NCI-H345 treated with DMSO at 0.1 percent for 48 hours (cell line): ENCODE measurements around the gene SFMBT1.

Experiments
- DNase-seq: peaks from one replicate; lab custom pipeline; 2025; ENCODE audit not compliant: unreplicated experiment; lab: John Stamatoyannopoulos, UW

Gene SFMBT1

DNA sequence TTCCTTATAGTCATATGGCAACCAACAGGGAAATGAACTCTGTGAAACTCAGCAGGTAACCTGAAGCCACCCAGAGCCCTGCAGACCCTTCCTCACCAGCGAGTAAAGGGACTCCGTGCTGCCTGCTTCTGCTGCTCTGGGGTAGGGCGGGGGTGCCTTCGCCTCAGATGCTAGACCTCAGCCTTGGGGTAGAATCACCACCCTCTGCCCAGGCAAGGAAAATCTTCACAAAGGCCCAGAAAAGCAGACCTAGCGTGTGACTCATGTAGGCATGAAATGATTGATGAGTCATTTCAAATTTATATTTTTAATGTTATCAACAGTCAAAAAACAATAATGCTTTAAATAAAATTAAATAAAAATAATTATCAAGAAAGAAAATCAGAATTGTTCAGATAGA is 155.1 kb downstream of the SFMBT1 start:
- no peak for DNase-seq

DNA sequence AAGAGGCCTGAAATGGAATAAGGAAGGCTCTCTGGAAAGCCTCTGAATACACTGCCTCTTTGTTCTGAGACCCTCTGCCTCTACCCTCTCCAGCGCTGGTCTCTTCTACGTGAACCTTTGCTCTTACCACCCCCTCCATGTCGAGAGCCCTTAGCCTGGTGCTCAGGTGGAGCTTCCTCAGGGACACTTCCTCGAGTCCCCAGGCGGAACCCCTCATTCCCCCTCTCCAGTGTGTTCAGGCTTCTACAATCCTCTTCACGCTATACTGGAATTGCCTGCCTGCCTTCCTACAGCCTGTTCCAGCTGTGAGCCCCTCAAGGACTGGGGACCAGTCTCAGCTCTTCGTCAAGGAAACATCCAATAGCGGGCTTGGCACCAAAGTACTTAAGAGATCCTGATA is 156.0 kb downstream of the SFMBT1 start:
- DNase-seq: no peak

DNA sequence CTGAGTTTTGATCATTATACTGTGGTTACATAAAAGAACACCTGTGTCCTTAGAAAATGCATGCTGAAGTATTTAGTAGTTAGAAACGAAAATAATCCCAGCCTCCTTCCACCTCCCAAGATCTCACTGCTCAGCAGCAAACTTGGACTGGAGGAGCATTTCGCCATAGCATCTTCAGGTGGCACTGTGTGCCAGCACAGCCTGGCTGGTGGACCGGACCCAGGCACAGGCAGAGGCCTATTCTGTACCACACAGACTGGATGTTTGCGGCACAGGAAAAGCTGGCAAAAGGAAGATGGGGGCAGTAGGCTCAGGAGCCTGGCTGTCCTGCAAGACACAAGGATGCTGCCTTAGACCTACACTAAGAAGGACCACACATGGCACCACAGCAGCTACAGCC is 158.7 kb downstream of the SFMBT1 start:
- no peak for DNase-seq

DNA sequence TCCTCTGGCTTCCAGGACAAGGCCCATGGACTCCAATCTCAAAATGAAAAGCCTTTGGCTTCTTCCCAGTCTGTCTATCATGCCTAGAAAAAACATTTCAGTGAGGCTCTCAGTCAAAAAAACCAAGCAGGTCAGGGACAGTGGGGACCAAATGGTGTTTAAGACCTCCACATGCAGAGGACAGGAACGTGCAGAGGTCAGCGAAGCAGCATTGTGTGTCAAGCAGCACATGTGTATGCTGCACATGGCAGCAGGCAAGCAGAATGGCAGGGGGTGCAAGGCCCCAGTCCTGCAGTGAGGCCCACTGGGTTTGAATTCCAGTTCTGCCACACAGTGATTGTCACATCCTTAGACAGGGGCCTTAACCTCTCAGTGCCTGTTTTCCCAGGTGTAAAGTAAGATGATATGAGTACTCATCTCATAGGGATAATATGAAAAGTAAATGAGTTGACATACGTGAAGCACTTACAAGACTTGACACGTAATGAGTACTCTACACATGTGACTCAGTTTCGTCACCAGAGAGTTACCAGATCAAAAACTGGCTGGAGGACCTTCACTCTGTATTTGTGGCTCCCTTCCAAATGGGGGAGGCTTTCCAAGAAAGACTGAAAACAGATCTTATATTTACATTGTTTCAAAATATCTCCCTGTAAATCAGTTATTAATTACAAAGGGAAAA is 159.7 kb downstream of the SFMBT1 start:
- DNase-seq: no peak

DNA sequence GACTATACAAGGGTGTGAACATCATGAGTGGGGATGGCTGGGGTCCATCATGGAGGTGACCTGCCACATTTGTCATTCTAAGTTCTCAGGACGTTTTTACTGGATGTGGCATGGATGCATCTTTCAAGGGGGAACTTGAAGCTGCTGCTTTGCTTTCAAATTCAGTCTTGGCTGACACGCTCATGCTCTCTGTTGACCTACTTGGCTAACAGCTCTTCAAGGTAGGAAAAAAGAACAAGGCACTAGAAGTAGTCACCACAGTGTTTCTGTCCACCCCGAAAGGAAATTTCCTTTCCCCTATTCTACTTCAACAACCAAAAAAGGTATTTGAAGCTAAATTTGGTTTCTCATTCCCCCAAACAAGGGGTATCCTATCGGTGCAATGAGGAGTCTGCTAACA is 163.5 kb downstream of the SFMBT1 start:
- no peak for DNase-seq

DNA sequence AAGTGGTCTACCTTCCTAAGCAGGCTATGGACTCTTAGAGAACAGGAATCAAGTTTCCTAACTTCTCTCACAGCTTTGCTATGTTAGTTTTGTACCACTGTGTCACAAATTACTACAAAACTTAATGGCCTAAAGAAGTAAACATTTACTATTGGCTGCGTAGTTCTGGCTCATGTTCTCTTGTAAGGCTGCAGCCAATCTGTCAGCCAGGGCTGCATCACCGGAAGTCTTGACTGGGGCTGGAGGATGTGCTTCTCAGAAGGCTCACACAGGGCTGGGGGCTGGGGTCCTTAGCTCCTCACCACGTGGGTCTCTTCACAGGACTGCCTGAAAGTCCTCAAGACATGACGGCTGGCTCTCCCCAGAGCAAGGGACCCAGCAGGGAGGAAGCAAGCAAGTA is 164.0 kb downstream of the SFMBT1 start:
- DNase-seq: no peak

DNA sequence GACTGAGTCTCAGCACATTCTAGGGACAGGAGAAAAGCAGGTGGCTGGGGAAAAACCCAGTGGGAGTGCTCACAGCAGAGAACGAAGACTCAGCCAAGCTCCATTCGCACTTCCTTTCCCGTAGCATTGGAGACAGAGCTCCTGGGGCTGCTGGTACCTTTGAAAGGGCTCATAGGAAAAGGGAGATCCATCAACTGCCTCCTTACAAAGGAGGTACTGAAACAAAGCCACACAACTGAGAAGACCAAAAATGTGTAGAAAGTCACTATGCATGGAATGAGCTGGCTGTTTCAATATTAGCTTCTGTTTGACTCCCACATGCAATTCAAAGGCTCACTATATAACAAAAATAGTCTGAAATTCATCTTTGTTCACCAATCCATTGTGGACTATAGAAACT is 165.4 kb downstream of the SFMBT1 start:
- DNase-seq: no peak

DNA sequence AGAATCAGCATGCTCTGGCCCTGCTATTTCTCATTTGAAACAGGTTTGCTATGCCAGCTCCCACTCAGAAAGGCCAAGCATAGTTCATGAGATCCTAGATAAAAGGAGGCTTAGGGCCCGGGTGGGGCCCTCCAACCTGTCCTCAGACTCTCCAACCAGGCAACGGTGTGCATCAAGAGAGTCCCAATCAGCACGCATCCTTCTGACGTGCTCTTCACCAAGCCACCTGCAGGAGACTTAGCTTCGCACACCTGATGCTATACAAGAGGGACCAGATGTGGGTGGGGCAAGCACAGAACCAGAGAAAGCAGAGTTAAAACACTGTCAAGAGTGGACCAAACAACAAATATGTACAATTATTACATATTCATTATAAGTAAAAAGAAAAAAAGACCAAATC is 165.8 kb downstream of the SFMBT1 start:
- no peak for DNase-seq

DNA sequence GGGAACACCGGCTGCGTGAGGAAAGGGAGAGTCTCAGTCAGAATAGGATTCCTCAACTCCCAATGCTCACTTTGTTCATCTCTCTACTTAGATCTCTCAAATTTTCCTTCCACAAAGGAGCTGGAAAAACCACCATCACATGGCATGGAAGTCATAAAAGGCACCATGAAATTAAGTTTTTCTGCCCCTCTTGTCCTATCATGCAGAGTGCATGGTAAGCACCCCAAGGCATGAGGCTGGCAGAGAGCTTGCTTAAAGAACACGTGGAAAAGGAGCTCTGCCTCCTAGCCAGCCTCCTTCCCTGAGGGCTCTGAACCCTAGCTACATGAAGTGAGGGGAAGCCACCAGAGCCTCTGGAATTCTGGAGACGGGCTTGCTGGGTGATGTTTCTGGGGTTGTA is 166.3 kb downstream of the SFMBT1 start:
- no peak for DNase-seq

DNA sequence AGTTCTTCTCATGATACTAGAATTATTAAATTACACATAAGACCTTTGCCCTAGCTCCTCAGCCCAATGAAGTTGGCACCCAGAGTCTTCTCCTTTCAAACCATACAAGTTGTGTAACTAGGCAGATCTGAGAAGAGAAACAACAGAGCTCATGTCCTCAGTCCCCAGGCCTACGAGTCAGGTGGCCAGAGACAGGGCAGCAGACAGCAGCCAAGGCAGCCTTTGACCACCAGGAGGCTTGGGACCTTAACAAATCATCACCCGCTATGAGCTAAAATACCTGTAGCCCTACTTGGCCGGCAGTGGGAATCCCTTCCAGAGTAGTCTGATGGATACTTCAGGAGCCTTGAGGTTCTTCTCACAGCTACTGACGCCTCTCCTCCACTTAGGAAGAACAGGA is 166.8 kb downstream of the SFMBT1 start:
- DNase-seq: no peak

DNA sequence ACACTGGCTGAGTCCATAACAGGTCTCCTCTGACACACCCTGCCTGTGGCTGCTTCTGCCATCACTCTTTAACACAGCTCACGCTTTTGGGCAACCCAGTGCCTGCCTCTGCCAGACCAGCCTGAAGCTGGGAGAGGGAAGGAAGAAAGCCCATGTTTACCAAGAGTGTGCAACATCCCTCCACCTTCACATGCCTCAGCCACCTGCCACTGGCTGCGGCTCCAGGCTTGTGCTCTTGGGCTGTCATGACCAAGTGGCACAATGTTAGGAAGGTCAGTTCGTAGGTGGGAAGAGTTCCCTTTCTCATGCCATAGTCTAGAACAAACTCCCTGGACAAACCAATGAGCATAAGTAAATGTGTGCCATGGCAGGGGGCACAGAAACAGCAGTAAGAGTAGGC is 168.8 kb downstream of the SFMBT1 start:
- DNase-seq: no peak

DNA sequence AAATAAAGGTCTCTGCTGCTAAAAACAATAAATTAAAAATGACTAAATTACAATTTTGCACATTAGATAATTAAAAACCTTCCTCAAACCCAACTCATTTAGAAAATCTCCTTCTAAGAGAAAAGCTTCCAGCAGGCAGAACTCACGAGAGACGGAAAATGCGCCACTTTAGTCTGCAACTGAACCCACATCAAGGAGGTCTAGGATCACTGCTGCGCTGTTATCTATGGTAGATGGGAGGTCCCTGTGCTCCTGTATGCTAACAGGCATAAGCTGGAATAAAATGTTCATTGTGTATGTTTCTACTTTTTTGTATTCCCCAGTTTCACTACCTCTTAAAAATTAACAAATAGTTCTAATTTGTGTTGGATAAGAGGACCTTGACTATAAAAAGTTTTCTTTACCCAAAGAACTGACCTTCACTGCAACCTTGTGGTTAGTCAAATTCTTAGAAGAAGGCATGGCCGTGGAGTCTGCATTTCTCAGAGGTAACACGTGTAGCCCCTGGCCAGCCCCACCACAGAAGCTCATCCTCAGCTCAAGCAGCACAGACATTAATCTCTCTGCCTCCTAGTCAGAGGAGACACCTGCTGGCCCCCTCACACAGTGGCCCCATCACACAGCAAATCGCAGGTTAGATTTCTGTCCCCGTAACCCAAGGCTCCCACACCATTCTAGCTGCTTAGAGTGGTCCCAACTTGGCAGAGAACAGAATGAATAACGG is 170.8 kb downstream of the SFMBT1 start:
- no peak for DNase-seq

DNA sequence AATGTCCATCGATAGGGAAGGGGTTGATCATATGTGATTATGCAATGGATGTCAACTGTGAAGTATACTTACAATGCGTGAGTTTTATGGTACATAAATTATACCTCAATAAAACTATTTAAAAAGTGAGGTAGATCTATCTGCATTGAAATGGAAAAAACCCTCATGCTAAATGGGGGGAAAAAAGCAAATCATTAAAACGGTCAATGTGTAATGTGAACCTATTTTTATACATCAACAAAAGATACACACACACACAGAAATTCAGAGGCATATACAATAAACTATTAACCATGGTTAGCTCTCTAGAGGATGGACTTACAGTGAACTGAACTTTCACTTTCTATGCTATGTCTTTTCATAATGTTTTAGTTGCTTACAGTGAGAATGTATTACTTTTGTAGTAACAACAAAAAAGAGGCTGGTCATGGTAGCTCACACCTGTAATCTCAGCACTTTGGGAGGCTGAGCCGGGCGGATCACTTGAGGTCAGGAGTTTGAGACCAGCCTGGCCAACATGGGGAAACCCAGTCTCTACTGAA is 171.6 kb downstream of the SFMBT1 start:
- no peak for DNase-seq

DNA sequence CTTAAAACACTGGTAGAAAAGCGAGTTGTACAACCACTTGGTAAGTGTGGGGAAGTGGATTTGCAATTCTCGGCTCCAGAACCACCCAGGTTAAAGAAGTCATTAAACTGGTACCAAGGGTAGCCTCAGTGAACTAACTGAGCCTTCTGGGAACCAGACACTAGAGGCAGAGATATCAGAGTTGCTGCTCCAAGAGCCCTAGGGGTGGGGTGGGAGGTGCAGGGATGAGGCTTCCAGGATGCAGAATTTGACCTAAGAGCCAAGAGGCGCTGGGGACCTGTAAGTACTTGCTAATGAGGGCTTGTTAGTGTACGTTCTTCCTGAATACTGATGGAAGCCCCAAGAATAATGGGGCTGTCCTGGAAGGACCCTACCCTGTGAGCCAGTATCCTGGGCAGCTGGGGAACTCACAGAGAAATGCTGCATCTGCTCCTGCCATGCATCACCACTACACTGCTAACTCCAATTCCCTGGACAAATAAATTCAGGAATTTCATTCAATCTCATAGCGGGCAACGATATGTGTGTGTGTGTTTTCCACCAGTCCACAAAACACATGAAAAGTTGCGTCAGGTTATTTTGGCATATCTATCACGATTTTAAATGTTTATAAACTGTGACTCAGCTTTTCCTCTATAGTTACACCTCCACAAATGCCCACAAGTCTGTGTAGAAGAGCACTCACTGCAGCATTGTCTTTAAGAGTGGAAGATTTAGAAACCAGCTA is 172.3 kb downstream of the SFMBT1 start:
- no peak for DNase-seq

DNA sequence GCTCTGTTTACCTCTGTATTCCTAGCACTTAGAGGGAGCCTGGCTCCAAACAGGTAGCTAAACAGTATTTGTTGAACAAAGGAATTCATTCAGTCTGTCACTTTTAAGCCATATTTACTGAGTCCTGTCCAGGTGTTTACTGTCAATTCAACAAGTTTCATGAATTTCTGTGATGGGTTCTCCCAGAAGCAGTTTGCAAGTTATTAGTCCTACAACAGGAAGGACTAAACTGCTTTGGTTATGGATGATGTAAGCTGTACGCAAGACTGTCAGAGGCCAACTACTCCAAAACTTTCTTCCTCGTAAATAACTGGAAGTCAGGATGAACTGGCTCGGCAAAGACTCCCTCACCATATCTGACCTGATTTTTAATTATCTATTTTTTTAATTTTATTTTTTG is 173.6 kb downstream of the SFMBT1 start:
- no peak for DNase-seq

DNA sequence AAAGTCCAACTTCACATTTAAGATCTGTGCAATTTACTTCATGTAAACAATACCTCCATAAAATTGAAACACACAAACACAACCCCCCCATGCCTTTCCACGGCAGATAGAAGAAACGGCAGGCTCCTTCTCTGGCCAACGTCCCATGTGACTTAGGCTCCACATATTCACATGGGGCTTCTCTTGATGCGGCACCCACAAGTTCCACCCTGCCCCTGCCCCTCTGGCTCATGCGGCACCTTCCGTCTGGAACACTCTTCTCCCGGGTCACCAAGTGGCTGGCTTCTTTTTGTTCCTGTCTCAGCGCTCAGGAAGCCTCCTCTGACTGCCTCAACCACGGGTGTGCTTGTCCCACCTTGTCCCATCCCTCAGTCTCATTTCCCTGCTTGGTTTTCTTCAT is 174.1 kb downstream of the SFMBT1 start:
- no peak for DNase-seq

DNA sequence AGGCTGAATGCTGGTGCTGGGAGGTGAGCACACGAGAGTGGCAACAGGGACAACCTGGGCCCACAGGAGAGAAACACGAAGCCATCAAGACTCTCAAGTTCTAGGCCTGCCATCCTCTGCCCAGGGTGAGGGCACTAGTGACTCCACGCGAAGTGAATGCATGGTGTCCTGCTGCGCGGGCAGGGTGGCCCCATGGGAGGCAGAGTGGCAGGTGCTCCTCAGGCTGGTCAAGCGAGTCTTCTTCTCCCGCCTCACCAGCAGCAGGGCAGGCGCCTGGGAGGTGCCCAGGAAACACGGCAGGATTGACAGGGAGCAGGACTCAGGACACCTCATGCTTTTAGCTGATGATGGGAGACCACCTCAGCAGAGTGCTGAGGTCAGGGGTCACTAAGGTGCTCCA is 175.4 kb downstream of the SFMBT1 start:
- no peak for DNase-seq

DNA sequence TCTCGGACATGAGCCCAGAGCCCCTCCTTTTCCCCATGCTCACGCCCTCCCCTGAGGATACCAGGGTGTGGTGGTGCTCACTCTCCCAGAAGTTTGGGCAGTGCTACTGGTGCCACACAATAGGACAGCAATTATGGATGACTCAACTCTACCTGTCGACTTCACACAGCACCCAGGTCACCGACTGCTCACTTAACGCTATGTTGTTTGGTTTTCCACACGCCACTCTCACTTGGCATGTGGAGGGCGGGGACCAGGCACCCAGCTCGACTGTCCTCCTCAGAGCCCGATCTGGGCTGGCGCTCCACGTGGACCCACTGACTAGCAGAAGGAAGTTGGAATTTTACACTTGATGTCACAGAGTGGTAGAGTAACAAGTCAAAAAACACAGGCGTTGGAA is 179.4 kb downstream of the SFMBT1 start:
- DNase-seq: no peak

DNA sequence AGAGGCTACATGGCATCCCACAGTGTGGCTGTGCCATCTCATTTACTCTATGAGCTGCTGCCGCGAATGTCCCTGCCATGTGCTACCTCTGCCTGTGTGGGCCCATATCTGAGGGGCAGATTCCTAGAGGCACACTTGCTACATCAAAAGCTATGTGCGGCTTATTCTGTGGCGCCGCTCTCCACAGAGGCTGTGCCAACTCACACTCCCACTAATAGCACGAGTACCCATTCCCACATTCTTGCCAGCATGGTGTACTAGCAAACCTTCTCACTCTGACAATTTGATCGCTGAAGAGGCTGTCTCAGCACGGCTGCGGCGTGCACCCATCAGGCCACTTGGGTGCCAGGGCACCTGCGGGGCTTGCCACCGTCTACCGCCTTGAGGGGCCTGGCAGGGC is 179.9 kb downstream of the SFMBT1 start:
- peak; percentile 19 for DNase-seq

DNA sequence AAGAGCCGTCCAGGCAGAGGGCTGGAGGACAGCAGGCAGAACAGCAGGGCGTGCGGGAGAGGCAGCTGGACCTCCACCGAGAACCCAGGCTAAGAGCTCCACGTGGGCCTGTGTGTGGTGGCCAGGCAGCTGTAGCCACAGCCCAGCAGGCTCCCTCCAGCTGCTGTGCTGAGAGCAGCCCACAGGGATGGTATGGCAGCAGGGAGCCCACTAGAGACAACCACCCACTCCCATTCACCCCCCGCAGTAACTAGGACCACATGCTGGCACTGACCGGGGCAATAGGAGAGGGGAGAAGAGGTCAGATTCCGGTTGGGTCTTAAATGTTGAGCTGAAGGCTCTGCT is 185.5 kb downstream of the SFMBT1 start:
- DNase-seq: no peak

DNA sequence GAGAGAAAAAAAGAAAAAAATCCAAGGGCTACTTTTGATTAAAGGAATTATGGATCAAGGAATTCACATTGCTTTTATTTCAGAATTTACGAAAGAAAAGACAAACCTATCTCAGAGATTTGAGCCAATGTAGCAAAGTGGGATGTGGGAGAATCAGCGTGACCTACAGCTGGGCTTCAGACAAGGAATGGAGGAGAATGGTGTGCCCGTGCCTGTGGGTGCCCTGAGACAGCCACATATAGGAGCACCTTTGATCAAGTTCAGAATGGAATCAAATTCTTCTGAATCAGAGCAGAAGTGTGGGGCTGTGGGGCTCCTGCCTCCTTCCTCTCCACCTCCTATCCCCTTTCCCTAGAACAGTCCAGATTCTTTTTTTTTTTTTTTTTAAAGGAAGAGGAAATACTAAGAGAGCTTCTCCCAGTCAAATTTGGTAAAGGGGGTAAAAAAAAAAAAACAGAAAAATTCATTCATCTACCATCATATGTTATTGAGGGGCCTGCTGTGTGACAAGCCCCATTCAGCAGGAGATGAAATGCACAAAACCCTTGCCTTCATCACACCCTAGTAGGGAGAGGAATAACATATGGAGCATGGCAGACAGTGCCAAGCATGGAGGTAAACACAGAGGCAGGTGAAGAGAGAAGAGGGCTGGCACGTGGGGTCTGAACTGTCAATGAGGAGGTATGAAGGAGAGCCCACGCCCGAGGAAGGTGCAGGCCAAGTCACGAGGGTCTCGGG is 186.0 kb downstream of the SFMBT1 start:
- peak; percentile 7 for DNase-seq
